Caco-2 (cell line): ENCODE measurements around the gene TBX2. TPM values are rescaled to one million over a fixed set of nuclear protein-coding genes. Genes with fewer than 3 reads are reported as not detected.

Source experiments
- BruUV-seq: library from RNA; stranded (reverse); fragments of 400-500 nt; replicated peaks from 2 replicates; lab custom pipeline; 2021; lab: Mats Ljungman, UMichigan
- CTCF ChIA-PET: fragments of 300-600 bp; sonication (Branson Sonifier 250); formaldehyde crosslinking; loops from one replicate; lab custom pipeline; 2022; ENCODE audit warnings: antibody characterized with exemption; lab: Charles Lee
- POLR2A ChIA-PET: fragments of 300-600 bp; sonication (Branson Sonifier 250); formaldehyde crosslinking; loops from one replicate; lab custom pipeline; 2022; ENCODE audit warnings: antibody characterized with exemption; lab: Charles Lee
- DNase-seq, 2 experiments: peaks; one replicate each; pipeline versions ENCODE4 v3.0.0 to v3.0.0-alpha.2; 2020 to 2022
- H3K27me3 ChIP-seq: replicated peaks from 2 replicates; pipeline ENCODE4 v1.6.0; 2011; ENCODE audit warnings: low read length; ENCODE audit not compliant: control insufficient read depth, insufficient read depth
- H3K36me3 ChIP-seq: 2 replicates; pipeline ENCODE4 v1.5.1; 2011; ENCODE audit warnings: low read length; ENCODE audit not compliant: control insufficient read depth, insufficient read depth
- H3K4me1 ChIP-seq: fragments of 250-450 bp; sonication (Bioruptor Pico); 2 replicates; pipeline ENCODE4 v1.5.1; 2020; ENCODE audit warnings: mild to moderate bottlenecking
- H3K4me3 ChIP-seq: 2 replicates; pipeline ENCODE4 v1.5.1; 2011; ENCODE audit warnings: low read depth, mild to moderate bottlenecking, control low read depth, low read length
- H3K9me3 ChIP-seq: fragments of 250-450 bp; sonication (Bioruptor Pico); 2 replicates; pipeline ENCODE4 v1.5.1; 2020; ENCODE audit warnings: mild to moderate bottlenecking, moderate library complexity
- H3K27ac Mint-ChIP-seq: one replicate; pipeline ENCODE4 v1.8.0; 2022; ENCODE audit warnings: mixed read lengths; ENCODE audit not compliant: unreplicated experiment
- H3K27me3 Mint-ChIP-seq: one replicate; pipeline ENCODE4 v1.8.0; 2022; ENCODE audit warnings: mixed read lengths; ENCODE audit not compliant: insufficient read depth, unreplicated experiment
- H3K36me3 Mint-ChIP-seq: one replicate; pipeline ENCODE4 v1.8.0; 2022; ENCODE audit warnings: mild to moderate bottlenecking, mixed read lengths; ENCODE audit not compliant: insufficient read depth, unreplicated experiment
- H3K4me1 Mint-ChIP-seq: one replicate; pipeline ENCODE4 v1.8.0; 2022; ENCODE audit warnings: low read depth, mixed read lengths; ENCODE audit not compliant: unreplicated experiment
- H3K4me3 Mint-ChIP-seq: one replicate; pipeline ENCODE4 v1.8.0; 2022; ENCODE audit warnings: mild to moderate bottlenecking, moderate library complexity, mixed read lengths; ENCODE audit not compliant: unreplicated experiment
- H3K9me3 Mint-ChIP-seq: one replicate; pipeline ENCODE4 v1.8.0; 2022; ENCODE audit warnings: mixed read lengths; ENCODE audit not compliant: unreplicated experiment
- CTCF ChIP-seq, 2 experiments: fragments of 200-600 bp in 1 of 2; IDR thresholded peaks; 1 replicate in 1 of 2; 2 replicates in 1 of 2; pipeline versions ENCODE4 v1.5.1 to v1.8.0; 2011 to 2022; ENCODE audit warnings: antibody characterized with exemption in 1 of 2, control low read depth in 1 of 2, inconsistent platforms in 1 of 2, low read depth in 1 of 2, low read length in 1 of 2, mild to moderate bottlenecking in 1 of 2, moderate library complexity in 1 of 2; ENCODE audit not compliant: insufficient read depth in 1 of 2, severe bottlenecking in 1 of 2, unreplicated experiment in 1 of 2
- intact Hi-C: fragments of 100-400 bp; cut with micrococcal nuclease; formaldehyde crosslinking; loops from one replicate; pipeline ENCODE4 v1.10.0; 2022; ENCODE audit not compliant: unreplicated experiment
- total RNA-seq: library from RNA; stranded (reverse); gene quantifications from 2 replicates; pipeline ENCODE4 v1.2.3, GENCODE V29; 2022

The TBX2 gene
- total RNA-seq, 1 experiment from 2014 or later, result 8.9 TPM

DNA sequence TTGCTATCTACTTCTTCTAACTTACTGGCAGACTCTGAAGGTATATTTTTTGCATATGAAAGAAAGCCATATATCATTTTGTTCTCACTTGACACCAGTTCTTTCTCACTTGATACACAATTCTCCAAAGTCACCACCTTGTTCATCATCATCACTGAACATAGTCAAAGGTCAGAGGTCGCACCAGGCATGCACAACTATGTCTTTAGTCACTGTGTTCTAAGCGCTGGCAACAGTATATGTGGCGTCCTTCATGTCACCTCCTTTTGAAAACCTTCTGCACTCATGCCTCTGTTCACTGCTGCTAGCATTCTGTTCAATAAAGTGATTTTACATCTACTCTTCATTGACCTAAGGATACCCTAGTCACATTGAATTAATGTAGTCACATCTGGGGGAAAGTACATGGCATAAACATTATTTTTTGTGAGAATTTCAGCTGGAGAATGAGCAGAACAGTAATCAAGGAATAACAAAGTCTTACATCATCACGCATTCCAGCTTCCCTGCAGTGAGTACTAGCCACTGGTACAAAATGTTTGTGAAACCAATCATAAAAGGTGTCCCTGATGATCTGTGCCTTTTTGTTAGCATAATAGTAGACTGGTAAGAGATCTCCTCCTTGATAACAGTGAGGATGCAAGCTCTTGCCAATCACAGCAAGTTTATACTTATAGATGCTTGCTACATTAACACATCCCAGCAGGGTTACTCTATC is 32.1 kb downstream of the TBX2 start:
- Histone ChIP-seq H3K4me3 (no peak overlapping the region), H3K36me3 (no peaks in the 10 kb centered on the region), H3K27me3 (no peaks in the 10 kb centered on the region), H3K9me3 (peaks cover 27% of the 10 kb centered on the region), H3K4me1 (peaks cover 18% of the 10 kb centered on the region)
- TF ChIP-seq CTCF (IDR thresholded peaks at IDR 0.05; ENCODE audit: insufficient read depth in 1 of 2, low read depth in 1 of 2, low read length in 1 of 2, severe bottlenecking in 1 of 2, unreplicated experiment in 1 of 2), result no peak
- Mint-ChIP-seq H3K36me3 (no peaks in the 10 kb centered on the region), H3K27me3 (no peaks in the 10 kb centered on the region), H3K4me3 (no peak overlapping the region), H3K27ac (peak overlapping the region; percentile 12), H3K9me3 (peaks cover 3% of the 10 kb centered on the region), H3K4me1 (peaks cover 20% of the 10 kb centered on the region)
- POLR2A ChIA-PET, result no interaction called here
- no TSS peak for BruUV-seq
- intact Hi-C loops, result loop anchor here (1.0 kb wide), 1 partner anchor 30 kb away; no protein-coding TSS in a partner anchor
- CTCF ChIA-PET, result no interaction called here
- no peak for DNase-seq

GRCh38 chr17:61436273-61436672 is 36.6 kb downstream of the TBX2 start:
- H3K36me3 Mint-ChIP-seq, result no peaks in the 10 kb centered on the region
- H3K27me3 Mint-ChIP-seq, result no peaks in the 10 kb centered on the region
- H3K27ac Mint-ChIP-seq, result no peak overlapping the region
- DNase-seq, result no peak
- no peak for TF ChIP-seq CTCF (IDR thresholded peaks at IDR 0.05; ENCODE audit: insufficient read depth in 1 of 2, low read depth in 1 of 2, low read length in 1 of 2, severe bottlenecking in 1 of 2, unreplicated experiment in 1 of 2)
- BruUV-seq, result no TSS peak
- H3K9me3 Mint-ChIP-seq, result peaks cover 37% of the 10 kb centered on the region
- no peak overlapping the region for H3K4me3 Mint-ChIP-seq
- ChIA-PET POLR2A (no interaction called here), CTCF (no interaction called here)
- H3K4me3 ChIP-seq, result no peak overlapping the region
- intact Hi-C loops, result no loop called here
- H3K4me1 Mint-ChIP-seq, result peaks cover 8% of the 10 kb centered on the region
- H3K27me3 ChIP-seq, result no peaks in the 10 kb centered on the region
- H3K36me3 ChIP-seq, result no peaks in the 10 kb centered on the region
- peaks cover 8% of the 10 kb centered on the region for H3K4me1 ChIP-seq
- peaks cover 28% of the 10 kb centered on the region for H3K9me3 ChIP-seq

DNA sequence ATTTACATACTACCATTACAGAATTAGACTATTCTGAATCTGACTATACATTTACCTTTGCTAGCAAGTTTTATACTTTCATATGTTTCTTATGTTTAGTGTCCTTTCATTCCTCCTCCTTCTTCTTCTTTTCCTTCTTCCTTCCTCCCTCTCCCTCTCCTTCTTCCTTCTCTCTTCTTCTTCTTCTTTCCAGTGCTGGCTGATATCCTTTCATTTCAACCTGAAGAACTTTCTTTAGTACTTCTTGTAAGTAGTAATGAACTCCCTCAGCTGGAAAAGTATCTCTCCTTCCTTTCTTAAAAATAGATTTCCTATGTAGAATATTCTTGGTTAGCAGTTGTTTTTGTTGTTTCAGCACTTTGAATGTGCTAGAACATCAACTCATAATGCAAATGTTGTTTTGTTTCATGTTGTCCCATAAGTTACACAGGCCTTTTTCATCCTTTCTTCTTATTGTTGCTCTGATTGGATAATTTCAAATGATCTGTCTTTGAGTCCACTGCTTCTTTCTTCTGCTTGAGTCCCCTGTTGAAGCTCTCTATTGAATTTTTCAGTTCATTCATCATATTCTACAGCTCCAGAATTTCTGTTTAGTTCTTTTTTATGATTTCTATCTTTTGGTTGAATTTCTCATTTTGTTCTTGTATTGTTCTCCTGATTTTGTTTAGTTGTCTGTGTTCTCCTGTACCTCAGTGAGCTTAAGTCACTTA is 37.5 kb downstream of the TBX2 start:
- Mint-ChIP-seq H3K36me3 (no peaks in the 10 kb centered on the region), H3K27me3 (no peaks in the 10 kb centered on the region), H3K4me3 (no peak overlapping the region), H3K4me1 (peaks cover 3% of the 10 kb centered on the region), H3K9me3 (peaks cover 37% of the 10 kb centered on the region), H3K27ac (no peak overlapping the region)
- Histone ChIP-seq H3K27me3 (no peaks in the 10 kb centered on the region), H3K9me3 (peaks cover 28% of the 10 kb centered on the region), H3K36me3 (no peaks in the 10 kb centered on the region), H3K4me1 (peaks cover 2% of the 10 kb centered on the region), H3K4me3 (no peak overlapping the region)
- ChIA-PET CTCF (no interaction called here), POLR2A (no interaction called here)
- no peak for DNase-seq
- TF ChIP-seq CTCF (IDR thresholded peaks at IDR 0.05; ENCODE audit: insufficient read depth in 1 of 2, low read depth in 1 of 2, low read length in 1 of 2, severe bottlenecking in 1 of 2, unreplicated experiment in 1 of 2), result no peak
- intact Hi-C loops, result no loop called here
- BruUV-seq, result no TSS peak
